GM23338 (cell line): ENCODE results near the gene GRIK5.

ENCODE experiments used
- EZH2 ChIP-seq: fragments of 200-600 bp; sonication (generic); IDR thresholded peaks from one replicate; pipeline ENCODE4 v1.8.0; 2017; ENCODE audit warnings: antibody characterized with exemption, mild to moderate bottlenecking, low read depth; ENCODE audit not compliant: unreplicated experiment
- TF ChIP-seq, protein P1 (sequence below): IDR thresholded peaks from one replicate; pipeline ENCODE4 v1.6.1; 2018; ENCODE audit warnings: antibody characterized with exemption; ENCODE audit not compliant: unreplicated experiment
- TF ChIP-seq, protein P2 (sequence below), 2 experiments: fragments of 200-600 bp in 1 of 2; sonication (generic) in 1 of 2; conservative IDR thresholded peaks; 2 replicates each; pipeline versions ENCODE4 v1.5.1 to v1.6.1; 2016 to 2017; ENCODE audit warnings: antibody characterized with exemption in 2 of 2, low read depth in 2 of 2, mild to moderate bottlenecking in 2 of 2, moderate library complexity in 1 of 2

DNA sequence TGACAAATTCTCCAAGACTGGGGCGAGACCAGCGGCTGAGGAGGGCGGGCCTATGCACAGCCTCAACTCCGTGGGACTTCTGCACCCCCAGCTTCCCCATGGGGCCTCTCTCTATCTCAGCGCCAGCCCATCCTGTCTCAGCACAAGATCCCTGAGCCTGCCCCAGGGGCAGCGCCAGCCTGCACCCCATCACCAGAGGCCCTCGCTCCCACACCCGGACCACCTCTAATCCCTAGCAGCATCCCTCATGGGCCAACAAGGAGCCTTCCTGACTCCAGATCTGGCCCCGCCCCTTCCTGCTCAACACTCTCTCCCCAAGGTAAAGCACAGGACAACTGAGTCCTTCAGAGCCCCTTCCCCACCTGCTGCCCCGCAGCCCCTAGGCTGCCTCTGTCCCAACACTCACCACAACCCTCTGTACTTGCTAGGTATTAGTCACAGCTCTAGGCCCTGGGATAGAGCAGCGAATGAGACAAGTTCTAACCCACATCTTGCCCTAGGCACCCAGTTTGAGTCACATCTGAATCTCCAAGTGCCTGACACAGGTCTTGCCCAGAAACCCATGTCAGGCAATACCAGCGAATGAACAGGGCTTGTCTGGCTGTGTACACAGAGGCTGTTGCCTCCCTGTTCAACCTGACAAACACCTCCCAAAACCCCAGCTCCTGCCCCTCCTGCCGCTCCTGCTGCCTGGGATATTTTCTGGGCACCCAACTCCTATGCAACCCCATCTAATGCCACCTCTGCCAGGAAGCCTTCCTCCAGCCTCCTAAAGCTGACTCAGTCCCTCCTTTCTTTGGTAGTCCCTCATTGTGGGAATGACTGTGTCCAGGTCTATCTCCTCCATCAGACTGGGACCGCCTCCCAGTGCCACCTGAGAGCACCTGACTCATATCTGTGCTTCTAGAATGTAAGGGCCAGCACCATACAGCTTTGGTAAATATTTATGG is 18.6 kb downstream of the GRIK5 start:
- no peak for TF ChIP-seq EZH2
- TF ChIP-seq, protein P1, sequence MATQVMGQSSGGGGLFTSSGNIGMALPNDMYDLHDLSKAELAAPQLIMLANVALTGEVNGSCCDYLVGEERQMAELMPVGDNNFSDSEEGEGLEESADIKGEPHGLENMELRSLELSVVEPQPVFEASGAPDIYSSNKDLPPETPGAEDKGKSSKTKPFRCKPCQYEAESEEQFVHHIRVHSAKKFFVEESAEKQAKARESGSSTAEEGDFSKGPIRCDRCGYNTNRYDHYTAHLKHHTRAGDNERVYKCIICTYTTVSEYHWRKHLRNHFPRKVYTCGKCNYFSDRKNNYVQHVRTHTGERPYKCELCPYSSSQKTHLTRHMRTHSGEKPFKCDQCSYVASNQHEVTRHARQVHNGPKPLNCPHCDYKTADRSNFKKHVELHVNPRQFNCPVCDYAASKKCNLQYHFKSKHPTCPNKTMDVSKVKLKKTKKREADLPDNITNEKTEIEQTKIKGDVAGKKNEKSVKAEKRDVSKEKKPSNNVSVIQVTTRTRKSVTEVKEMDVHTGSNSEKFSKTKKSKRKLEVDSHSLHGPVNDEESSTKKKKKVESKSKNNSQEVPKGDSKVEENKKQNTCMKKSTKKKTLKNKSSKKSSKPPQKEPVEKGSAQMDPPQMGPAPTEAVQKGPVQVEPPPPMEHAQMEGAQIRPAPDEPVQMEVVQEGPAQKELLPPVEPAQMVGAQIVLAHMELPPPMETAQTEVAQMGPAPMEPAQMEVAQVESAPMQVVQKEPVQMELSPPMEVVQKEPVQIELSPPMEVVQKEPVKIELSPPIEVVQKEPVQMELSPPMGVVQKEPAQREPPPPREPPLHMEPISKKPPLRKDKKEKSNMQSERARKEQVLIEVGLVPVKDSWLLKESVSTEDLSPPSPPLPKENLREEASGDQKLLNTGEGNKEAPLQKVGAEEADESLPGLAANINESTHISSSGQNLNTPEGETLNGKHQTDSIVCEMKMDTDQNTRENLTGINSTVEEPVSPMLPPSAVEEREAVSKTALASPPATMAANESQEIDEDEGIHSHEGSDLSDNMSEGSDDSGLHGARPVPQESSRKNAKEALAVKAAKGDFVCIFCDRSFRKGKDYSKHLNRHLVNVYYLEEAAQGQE: no peak
- TF ChIP-seq, protein P2, sequence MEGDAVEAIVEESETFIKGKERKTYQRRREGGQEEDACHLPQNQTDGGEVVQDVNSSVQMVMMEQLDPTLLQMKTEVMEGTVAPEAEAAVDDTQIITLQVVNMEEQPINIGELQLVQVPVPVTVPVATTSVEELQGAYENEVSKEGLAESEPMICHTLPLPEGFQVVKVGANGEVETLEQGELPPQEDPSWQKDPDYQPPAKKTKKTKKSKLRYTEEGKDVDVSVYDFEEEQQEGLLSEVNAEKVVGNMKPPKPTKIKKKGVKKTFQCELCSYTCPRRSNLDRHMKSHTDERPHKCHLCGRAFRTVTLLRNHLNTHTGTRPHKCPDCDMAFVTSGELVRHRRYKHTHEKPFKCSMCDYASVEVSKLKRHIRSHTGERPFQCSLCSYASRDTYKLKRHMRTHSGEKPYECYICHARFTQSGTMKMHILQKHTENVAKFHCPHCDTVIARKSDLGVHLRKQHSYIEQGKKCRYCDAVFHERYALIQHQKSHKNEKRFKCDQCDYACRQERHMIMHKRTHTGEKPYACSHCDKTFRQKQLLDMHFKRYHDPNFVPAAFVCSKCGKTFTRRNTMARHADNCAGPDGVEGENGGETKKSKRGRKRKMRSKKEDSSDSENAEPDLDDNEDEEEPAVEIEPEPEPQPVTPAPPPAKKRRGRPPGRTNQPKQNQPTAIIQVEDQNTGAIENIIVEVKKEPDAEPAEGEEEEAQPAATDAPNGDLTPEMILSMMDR (conservative IDR thresholded peaks at IDR 0.05; ENCODE audit: low read depth in 2 of 2): no peak
